Gastroesophageal sphincter (tissue), 3 donors: ENCODE data around the gene UPP1.

Experiments used
- POLR2AphosphoS5 ChIP-seq: sonication (generic); formaldehyde crosslinking; IDR thresholded peaks from one replicate; pipeline ENCODE4 v1.6.1; 2017; ENCODE audit warnings: antibody characterized with exemption
- TF ChIP-seq, protein P1 (sequence below), 4 experiments: fragments of 200-600 bp in 2 of 4; fragments of 450-650 bp in 2 of 4; sonication (generic) in 1 of 4; IDR thresholded peaks; one replicate each; pipeline ENCODE4 v1.5.1; 2017 to 2019; ENCODE audit warnings: antibody characterized with exemption in 4 of 4, mild to moderate bottlenecking in 2 of 4, moderate library complexity in 2 of 4

- no peak for TF ChIP-seq POLR2AphosphoS5
- TF ChIP-seq, protein P1, sequence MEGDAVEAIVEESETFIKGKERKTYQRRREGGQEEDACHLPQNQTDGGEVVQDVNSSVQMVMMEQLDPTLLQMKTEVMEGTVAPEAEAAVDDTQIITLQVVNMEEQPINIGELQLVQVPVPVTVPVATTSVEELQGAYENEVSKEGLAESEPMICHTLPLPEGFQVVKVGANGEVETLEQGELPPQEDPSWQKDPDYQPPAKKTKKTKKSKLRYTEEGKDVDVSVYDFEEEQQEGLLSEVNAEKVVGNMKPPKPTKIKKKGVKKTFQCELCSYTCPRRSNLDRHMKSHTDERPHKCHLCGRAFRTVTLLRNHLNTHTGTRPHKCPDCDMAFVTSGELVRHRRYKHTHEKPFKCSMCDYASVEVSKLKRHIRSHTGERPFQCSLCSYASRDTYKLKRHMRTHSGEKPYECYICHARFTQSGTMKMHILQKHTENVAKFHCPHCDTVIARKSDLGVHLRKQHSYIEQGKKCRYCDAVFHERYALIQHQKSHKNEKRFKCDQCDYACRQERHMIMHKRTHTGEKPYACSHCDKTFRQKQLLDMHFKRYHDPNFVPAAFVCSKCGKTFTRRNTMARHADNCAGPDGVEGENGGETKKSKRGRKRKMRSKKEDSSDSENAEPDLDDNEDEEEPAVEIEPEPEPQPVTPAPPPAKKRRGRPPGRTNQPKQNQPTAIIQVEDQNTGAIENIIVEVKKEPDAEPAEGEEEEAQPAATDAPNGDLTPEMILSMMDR (IDR thresholded peaks at IDR 0.05) = no peak
These were observed 10.6 kb upstream of the UPP1 start for GRCh38 chr7:48078470-48078869.
